Astrocyte of the cerebellum (primary cell): ENCODE data around the gene ZNF710.

ENCODE experiments used
- DNase-seq: peaks from one replicate; pipeline ENCODE4 v3.0.0-alpha.2; 2011; ENCODE audit warnings: low read depth
- H3K4me3 ChIP-seq: 2 replicates; pipeline ENCODE4 v1.5.1; 2011; ENCODE audit warnings: mild to moderate bottlenecking, low read depth, low read length, moderate library complexity
- CTCF ChIP-seq: IDR thresholded peaks from 2 replicates; pipeline ENCODE4 v1.5.1; 2012; ENCODE audit warnings: low read length, low read depth, moderate library complexity, mild to moderate bottlenecking; ENCODE audit errors: missing control alignments
- in situ Hi-C: cut with HindIII; loops from 2 replicates; pipeline ENCODE4 v1.10.0; 2017; ENCODE audit warnings: low sequenced_read_pairs

The ZNF710 gene

GRCh38 chr15:90085565-90085964, 84.4 kb downstream of the ZNF710 start:
- DNase-seq = no peak
- in situ Hi-C loops = no loop called here
- H3K4me3 ChIP-seq = no peak overlapping the region
- no peak for TF ChIP-seq CTCF

GRCh38 chr15:90086868-90087268, 85.7 kb downstream of the ZNF710 start:
- no peak for DNase-seq
- H3K4me3 ChIP-seq = no peak overlapping the region
- TF ChIP-seq CTCF = peak; percentile 74
- in situ Hi-C loops = no loop called here

- no peak overlapping the region for H3K4me3 ChIP-seq
- in situ Hi-C loops = no loop called here
- no peak for DNase-seq
- peak; percentile 45 for TF ChIP-seq CTCF
Measured at GRCh38 chr15:90087454-90088154, 86.5 kb downstream of the ZNF710 start.

- no peak for DNase-seq
- H3K4me3 ChIP-seq = no peak overlapping the region
- in situ Hi-C loops = no loop called here
- TF ChIP-seq CTCF = no peak
Measured at GRCh38 chr15:90090226-90090848, 89.2 kb downstream of the ZNF710 start.

- no peak overlapping the region for H3K4me3 ChIP-seq
- no peak for DNase-seq
- in situ Hi-C loops = no loop called here
- TF ChIP-seq CTCF = no peak
Measured at GRCh38 chr15:90091156-90091931, 90.2 kb downstream of the ZNF710 start.

- no peak overlapping the region for H3K4me3 ChIP-seq
- DNase-seq = no peak
- TF ChIP-seq CTCF = no peak
- in situ Hi-C loops = no loop called here
Measured at GRCh38 chr15:90095521-90095959, 94.4 kb downstream of the ZNF710 start.
